HCT116 (cell line): ENCODE results near the gene SERPINF2.

ENCODE experiments used
- POLR2A ChIP-seq: IDR thresholded peaks from 2 replicates; pipeline ENCODE4 v1.7.0; 2011; ENCODE audit warnings: borderline replicate concordance; ENCODE audit not compliant: insufficient read depth, insufficient read length; ENCODE audit errors: extremely low read depth
- YY1 ChIP-seq: IDR thresholded peaks from 2 replicates; pipeline ENCODE4 v1.6.1; 2011; ENCODE audit warnings: low read length, low read depth, moderate library complexity, mild to moderate bottlenecking; ENCODE audit not compliant: insufficient replicate concordance; ENCODE audit errors: extremely low read depth
- TF ChIP-seq, protein P1 (sequence below), 3 experiments: fragments of 200-600 bp in 1 of 3; sonication (generic) in 1 of 3; IDR thresholded peaks in 2 of 3; conservative IDR thresholded peaks in 1 of 3; 2 replicates each; pipeline ENCODE4 v1.5.1; 2012 to 2017; ENCODE audit warnings: low read depth in 2 of 3, low read length in 2 of 3, antibody characterized with exemption in 1 of 3, borderline replicate concordance in 1 of 3, control low read depth in 1 of 3, mild to moderate bottlenecking in 1 of 3, mixed read lengths in 1 of 3, mixed run types in 1 of 3, moderate library complexity in 1 of 3; ENCODE audit not compliant: insufficient read depth in 1 of 3

- TF ChIP-seq POLR2A (no peak), YY1 (no peak)
- TF ChIP-seq, protein P1, sequence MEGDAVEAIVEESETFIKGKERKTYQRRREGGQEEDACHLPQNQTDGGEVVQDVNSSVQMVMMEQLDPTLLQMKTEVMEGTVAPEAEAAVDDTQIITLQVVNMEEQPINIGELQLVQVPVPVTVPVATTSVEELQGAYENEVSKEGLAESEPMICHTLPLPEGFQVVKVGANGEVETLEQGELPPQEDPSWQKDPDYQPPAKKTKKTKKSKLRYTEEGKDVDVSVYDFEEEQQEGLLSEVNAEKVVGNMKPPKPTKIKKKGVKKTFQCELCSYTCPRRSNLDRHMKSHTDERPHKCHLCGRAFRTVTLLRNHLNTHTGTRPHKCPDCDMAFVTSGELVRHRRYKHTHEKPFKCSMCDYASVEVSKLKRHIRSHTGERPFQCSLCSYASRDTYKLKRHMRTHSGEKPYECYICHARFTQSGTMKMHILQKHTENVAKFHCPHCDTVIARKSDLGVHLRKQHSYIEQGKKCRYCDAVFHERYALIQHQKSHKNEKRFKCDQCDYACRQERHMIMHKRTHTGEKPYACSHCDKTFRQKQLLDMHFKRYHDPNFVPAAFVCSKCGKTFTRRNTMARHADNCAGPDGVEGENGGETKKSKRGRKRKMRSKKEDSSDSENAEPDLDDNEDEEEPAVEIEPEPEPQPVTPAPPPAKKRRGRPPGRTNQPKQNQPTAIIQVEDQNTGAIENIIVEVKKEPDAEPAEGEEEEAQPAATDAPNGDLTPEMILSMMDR (IDR thresholded peaks at IDR 0.05 in 2 of 3, conservative IDR thresholded peaks at IDR 0.05 in 1 of 3; ENCODE audit: borderline replicate concordance in 1 of 3, insufficient read depth in 1 of 3, low read depth in 2 of 3, low read length in 2 of 3): no peak
Measured at GRCh38 chr17:1731194-1731506, 11.5 kb upstream of the SERPINF2 start.
